Stimulated activated CD8-positive, alpha-beta memory T cell treated with anti-CD3 and anti-CD28 coated beads, Interleukin-7, amount 100 ng/mL, for 4 hours (primary cell): Measurements from ENCODE around the gene ITPK1.

Experiments used
- DNase-seq, 2 donors: peaks; one replicate each; pipeline ENCODE4 v3.0.0-alpha.2; 2020; ENCODE audit warnings: low read depth in 2 of 2

ITPK1 gene

GRCh38 chr14:92953526-92953925 lies 162.2 kb downstream of the ITPK1 start:
- DNase-seq, result no peak

DNA sequence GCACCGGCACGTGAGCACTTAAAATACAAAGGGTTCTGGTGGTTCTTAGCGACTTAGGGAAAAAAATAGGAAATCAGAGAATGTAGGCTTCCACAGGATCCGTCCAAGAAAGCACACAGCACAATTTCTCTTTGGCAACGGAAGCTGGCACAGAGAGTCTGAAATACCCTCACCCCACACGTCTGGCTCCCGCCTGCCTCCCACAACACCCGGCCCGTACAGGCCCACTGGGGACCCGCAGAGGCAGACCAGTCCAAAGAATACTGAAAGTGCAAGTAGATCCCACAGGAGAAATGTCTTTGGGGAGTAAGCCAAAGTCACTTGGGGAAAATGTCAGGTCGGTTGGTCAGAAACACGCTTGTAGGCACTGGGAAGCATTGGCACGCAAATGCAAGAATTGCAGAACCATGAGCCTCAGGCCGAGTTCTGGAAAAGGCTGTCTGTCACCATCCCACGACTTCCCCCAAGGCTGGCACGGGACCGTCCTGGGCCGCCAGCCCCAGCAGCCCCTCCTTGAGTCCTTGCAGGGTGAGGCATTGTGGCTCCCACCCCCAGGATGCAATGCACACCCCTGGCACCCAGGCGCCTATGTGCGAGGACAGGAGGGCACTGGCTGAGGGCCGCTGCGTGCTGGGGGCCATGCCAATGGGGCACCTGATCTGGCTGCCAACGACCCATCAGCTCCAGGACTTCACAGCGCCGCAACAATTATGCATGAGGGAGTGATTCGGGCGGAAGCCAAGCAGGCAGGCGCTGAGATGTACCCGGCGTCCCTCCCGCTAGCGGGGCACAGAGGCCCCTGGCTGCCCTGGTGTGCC lies 163.0 kb downstream of the ITPK1 start:
- DNase-seq, result no peak

DNA sequence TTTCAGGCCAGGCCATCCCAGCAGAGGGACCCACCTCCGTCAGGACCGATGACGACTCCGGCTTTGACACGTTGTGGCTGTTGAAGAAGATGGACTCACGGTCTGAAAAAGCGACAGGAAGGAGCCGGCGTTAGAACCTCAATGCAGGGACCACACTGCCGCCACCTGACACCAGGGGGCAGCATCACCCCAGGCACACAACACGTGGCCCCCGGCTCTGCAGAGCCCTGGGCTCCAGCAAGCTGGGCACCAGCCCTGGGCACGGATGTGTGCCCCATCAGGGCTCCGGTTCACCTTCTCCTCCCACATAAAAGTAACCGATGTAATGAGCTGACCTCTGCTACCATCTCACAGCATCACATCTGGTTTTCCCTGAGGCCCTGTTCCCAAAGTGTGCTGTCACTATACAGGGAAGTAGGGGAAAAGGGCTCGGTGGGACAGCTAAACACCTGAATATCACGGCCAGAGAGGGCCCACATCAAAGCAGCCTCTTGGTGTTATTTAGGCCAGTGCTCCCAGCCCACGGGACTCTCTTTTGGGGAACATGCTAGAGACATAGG lies 163.7 kb downstream of the ITPK1 start:
- DNase-seq, result peak; percentile 60 to 63

- no peak for DNase-seq
Observed at GRCh38 chr14:92951261-92951660, 164.5 kb downstream of the ITPK1 start.

DNA sequence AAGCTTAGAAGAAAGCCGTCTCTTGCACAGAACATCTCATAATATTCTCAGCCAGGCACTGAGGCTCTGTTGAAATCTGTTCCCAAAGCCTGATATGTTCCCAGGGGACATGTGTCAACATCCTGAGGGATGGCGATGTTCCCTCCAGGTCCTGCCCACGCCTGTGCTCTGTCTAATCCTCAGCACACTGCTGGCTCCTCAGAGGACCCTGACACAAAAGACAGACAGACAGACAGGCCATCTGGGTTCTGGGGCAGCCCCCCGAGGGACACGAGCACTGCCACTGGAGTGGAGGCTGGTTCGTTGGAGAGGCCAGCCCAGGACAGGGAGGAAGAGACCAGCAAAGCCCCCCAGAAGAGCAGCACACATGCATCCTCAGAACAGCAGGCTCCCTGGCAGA lies 165.0 kb downstream of the ITPK1 start:
- DNase-seq, result no peak

DNA sequence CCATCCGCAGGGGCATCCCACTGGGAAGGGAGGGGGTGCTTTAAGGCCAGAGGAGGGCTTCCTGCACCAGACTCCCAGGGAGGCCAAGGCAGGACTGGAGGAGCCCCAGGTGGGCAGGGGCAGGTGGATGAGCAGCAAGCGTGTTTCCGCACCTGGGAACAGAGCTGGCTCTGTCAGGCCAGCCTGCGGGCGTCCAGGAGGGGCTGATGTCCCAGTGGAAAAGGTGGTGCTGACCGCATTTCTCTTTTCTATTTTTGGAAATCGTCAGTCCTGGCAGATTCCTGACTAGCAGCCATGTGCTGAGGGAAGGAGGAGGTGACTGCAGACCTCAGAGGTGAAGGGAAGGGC lies 165.6 kb downstream of the ITPK1 start:
- no peak for DNase-seq

GRCh38 chr14:92949496-92950192 lies 166.1 kb downstream of the ITPK1 start:
- DNase-seq, result no peak

GRCh38 chr14:92948647-92949046 lies 167.1 kb downstream of the ITPK1 start:
- DNase-seq, result no peak

DNA sequence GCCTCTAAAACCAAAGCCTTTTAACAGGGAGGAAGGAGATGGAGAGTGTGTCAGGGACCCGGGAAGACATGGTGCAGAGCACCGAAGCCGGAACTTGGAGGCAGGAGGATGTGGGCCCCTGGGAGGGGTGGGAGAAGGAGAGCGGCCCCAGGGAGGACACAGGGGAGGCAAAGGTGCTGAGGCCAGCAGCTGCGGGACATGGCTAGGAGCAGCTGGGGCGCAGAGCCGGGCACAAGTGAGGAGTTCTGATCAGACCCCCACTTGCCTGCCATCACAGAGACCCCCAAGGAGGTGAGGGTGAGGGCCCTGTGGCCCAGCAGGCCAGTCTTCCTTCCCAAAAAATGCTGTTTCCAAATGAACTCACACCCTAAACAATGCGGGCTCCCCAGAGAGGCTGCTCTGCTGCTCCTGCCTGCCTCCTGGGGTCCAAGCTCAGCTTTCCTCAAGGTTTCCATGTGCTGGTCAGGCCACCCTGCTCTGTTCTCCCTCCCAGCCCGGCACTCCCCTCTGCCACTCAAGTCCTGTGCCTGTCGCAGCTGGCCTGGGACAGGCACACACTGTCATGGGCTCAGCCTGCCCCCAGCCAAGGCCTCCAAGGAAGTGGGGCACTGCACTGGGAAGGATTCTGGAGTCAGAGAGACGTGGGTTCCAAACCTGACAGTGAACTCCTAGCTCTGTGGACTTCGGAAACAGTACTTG lies 168.7 kb downstream of the ITPK1 start:
- no peak for DNase-seq

DNA sequence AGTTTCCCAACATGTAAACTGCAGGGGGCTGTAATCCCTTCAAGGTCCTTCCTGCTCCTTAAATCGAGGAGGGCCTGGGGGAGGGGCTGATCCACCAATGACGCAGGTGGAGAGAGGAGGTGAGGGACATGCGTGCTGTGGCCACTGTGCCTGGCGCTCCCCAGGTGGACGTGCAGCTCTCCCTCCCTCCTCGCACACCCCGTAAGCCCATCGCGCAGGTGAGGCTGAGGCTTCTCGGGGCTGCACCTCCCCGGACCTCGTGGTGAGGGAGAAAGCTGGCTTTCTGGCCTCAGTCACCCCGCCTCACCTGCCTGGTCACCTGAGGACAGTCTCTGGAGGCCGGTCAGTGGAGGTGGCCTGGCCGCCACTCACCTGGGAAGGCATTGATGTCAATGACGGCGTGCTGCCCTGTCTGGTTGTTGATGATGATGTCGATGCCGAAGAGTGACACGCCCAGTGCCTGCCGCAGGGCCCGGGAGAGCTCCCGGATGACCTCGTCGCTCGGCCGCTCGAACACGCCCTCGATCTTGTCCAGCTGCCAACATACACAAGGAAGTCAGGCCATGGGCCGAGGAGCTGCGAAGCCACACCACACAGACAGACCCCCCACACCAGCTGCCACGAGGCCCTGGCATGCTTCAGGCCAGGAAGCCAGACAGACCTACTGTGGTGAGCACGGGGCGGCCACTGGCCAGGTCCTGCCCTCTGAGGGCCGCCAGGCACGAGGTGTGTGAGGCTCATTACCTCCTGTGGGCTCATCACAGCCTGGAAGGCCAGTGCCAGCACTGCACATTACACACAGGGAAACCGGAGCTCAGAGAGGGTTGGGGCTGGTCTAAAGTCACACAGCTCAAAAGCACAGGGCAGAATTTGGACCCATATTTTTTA lies 169.5 kb downstream of the ITPK1 start:
- no peak for DNase-seq

DNA sequence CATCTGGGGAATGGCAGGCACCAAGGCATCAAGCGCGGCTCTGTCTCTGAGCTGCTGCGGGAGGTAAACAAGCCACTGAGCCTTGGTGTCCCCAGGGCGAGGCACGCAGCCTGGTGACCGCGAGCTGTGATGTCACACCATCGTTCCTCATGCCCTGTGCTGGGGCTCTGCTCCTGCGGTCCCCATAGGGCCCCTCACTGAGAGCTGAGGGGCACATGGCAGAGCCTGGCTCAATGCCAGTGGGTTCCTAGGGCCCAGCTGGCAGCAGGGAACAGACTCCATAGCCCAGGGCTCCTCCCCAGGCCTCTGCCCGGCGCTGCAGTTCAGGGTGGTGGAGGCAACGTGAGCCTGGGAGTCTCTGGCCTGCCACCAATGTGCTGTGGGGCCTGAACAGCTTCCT lies 170.2 kb downstream of the ITPK1 start:
- DNase-seq, result no peak

DNA sequence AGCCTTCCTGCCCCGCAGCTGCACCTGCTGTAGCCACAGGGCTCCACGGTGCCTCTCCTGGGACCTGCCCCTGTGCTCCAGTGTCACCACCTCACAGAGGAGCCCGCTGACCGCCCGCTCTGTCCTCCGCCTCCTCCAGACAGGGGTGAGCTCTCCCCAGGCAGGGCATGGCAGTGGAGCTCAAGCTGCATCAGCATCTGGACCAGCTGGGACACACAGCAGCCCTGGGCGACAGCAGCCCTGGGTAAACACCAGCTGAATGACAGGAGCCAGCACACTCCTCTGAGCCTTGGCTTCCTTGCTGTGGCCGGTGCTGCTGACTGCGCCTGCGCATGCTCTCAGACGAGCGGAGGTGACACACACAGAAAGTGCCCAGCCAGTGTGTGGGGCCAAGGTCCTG lies 170.7 kb downstream of the ITPK1 start:
- DNase-seq, result no peak

GRCh38 chr14:92943855-92944570 lies 171.7 kb downstream of the ITPK1 start:
- DNase-seq, result no peak

DNA sequence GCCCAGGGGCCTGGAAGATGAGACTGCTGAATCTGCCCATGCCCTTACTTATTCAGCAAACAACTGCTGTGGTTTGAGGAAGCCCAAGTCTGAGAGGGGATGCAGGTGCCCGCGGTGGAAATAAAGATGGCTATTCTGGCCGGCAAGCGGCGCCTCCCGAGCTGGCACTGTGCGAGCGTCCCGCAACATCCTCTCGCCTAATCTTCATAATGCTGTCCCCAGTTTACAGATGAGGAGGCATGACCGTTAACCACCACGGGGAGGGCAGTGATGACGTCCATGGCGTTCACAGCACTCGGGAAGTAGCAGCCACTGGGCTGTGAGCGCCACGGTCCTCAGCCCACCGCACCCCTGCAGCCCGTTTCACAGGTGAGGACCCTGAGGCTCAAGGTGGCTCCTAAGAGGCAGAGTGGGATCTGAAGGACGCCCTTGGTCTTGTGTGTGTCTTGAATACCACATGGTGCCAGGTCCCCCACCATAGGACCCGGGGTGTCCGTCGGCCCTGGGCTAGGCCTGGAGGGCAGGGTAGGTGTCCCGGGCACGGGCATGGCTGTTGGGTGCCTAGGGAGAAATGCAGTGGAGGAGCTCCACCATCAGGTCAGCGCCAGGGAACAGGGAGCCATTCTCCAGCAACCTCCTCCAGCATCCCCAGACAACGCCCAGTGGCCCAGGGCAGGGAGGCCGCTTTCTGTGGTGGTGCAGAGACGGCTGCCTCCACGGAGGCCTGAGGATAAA lies 172.6 kb downstream of the ITPK1 start:
- no peak for DNase-seq

DNA sequence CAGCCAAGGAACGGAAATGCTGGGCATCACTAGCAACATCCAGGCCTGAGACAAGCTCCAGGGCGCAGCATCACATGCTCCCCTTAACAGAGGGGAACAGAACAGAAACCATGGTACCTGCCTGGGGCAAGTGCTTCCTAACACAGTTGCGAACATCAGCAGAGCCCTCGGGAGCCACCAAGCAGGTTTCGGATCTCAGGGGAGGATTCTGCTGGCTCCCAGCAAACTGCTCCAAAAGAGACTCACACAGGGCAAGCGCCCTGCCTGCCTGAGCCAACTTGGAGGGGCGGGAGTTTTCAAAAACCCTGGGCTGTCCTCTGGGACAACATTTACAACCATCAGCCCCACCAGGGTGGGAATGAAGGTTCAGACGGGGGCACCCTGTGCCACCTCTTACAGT lies 173.1 kb downstream of the ITPK1 start:
- DNase-seq, result no peak

DNA sequence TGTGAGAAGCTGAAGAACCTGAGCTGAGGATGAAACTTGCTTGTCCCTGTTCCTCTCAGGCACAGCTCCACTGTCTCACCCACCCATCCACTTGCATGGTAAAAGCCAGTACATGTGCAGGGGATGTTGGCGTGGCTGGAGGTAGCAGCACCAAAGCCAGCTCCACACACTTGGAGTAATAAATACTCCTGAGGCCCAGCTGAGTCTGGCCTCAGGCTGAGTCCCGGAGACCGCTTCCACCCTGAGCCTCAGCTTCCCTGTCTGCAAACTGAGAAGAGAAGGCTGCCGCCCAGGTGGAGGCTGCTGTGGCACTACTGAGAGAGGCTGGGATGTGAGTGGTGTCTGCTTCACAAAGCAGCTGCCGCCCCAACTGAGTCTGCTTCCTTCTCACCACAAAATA lies 173.6 kb downstream of the ITPK1 start:
- DNase-seq, result no peak

DNA sequence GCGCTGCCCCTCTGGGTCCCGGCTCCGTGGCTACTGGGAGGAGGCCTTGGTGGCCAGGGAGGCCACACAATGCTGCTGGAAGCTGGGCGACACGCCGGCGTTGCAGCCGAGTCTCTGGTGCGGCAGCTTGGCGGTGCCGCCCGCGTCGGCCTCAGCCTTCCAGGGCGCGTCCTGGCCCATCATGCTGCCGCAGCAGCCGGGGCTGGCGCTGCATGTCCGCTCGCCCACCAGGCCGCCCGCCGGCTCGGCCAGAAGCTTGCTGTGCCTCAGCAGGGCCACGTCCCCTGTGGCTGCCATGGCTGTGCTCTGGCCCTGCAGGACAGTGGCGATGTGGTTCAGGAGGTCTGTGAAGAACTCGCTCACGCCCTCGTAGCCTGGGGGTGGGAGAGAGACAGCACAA lies 174.2 kb downstream of the ITPK1 start:
- no peak for DNase-seq

DNA sequence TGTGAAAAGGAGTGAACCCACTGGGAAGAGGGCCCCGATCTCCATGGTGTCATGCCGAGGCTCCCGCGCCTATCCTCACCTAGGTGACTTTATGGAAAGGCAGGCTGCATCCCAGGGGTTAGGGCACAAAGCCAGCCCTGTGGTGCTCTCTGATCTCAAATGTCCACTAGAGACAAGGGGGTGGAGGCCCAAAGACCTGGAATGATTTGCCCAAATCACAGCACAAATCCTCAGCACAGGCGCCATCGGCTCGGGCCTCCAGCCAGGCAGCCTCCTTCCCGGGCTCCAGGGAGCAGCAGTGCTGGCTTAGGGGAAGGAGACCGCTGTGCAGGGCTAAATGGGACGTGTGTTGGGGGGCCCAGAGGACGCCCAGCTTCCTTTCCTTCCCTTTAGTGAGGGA lies 175.2 kb downstream of the ITPK1 start:
- DNase-seq, result no peak

DNA sequence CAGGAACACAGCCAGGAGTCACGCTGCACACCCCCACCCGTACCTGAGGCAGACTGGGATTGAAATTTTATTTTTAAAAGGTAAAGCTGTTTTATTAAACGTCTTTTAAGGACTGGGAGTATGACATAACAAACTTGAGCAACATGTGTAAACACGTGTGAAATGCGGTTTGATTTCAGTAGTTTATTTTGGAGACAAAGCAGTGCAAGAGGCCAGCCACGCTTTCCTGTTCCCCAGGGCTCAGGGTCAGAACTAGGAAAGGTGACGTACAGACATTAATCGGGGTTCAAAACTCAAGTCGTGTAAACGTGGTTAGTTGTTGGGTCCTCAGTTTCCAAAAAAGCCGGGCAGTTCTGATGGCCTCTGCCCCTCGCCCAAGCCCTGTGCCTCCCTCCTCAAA lies 176.0 kb downstream of the ITPK1 start:
- no peak for DNase-seq
